ENCODE data around the gene NLRC5.
"Not testable (repeated sequence)": the region's sequence is repeated elsewhere in the genome, so short reads cannot be mapped to it uniquely, and the experiment has no call there.

Gene NLRC5

GRCh38 chr16:56980792-56981724 is 8.3 kb upstream of the NLRC5 start:
- DNase-seq (ENCODE audit: low read depth in 2 of 3, low spot score in 1 of 3) = no peak

- DNase-seq (ENCODE audit: low read depth in 2 of 3, low spot score in 1 of 3) = no peak
These were observed 7.6 kb upstream of the NLRC5 start for GRCh38 chr16:56981729-56982271.

- DNase-seq (ENCODE audit: low read depth in 2 of 3, low spot score in 1 of 3) = no peak
These were observed 6.7 kb upstream of the NLRC5 start for GRCh38 chr16:56982695-56983094.

GRCh38 chr16:56983211-56983751 is 6.1 kb upstream of the NLRC5 start:
- DNase-seq (ENCODE audit: low read depth in 2 of 3, low spot score in 1 of 3) = no peak

- no peak for DNase-seq (ENCODE audit: low read depth in 2 of 3, low spot score in 1 of 3)
These were observed 4.7 kb upstream of the NLRC5 start for GRCh38 chr16:56984639-56985038.

- no peak for DNase-seq (ENCODE audit: low read depth in 2 of 3, low spot score in 1 of 3)
These were observed 3.9 kb upstream of the NLRC5 start for GRCh38 chr16:56985288-56985961.

- no peak for DNase-seq (ENCODE audit: low read depth in 2 of 3, low spot score in 1 of 3)
These were observed 3.4 kb upstream of the NLRC5 start for GRCh38 chr16:56985962-56986360.

GRCh38 chr16:56986361-56986760 is 3.0 kb upstream of the NLRC5 start:
- DNase-seq (ENCODE audit: low read depth in 2 of 3, low spot score in 1 of 3) = no peak

GRCh38 chr16:56986908-56987307 is 2.4 kb upstream of the NLRC5 start:
- DNase-seq (ENCODE audit: low read depth in 2 of 3, low spot score in 1 of 3) = not testable (repeated sequence)

- no peak for DNase-seq (ENCODE audit: low read depth in 2 of 3, low spot score in 1 of 3)
These were observed 1.7 kb upstream of the NLRC5 start for GRCh38 chr16:56987692-56988091.

GRCh38 chr16:56988161-56988947 is 1.0 kb upstream of the NLRC5 start:
- DNase-seq (ENCODE audit: low read depth in 2 of 3, low spot score in 1 of 3) = no peak

GRCh38 chr16:56989988-56990387 is 631 bp downstream of the NLRC5 start:
- no peak for DNase-seq (ENCODE audit: low read depth in 2 of 3, low spot score in 1 of 3)

GRCh38 chr16:56990407-56991286 is 1.3 kb downstream of the NLRC5 start:
- no peak for DNase-seq (ENCODE audit: low read depth in 2 of 3, low spot score in 1 of 3)

GRCh38 chr16:56992431-56992830 is 3.1 kb downstream of the NLRC5 start:
- DNase-seq (ENCODE audit: low read depth in 2 of 3, low spot score in 1 of 3) = not testable (repeated sequence)

- DNase-seq (ENCODE audit: low read depth in 2 of 3, low spot score in 1 of 3) = no peak
These were observed 3.8 kb downstream of the NLRC5 start for GRCh38 chr16:56993204-56993603.

GRCh38 chr16:56994311-56994710 is 5.0 kb downstream of the NLRC5 start:
- DNase-seq (ENCODE audit: low read depth in 2 of 3, low spot score in 1 of 3) = no peak

GRCh38 chr16:56995136-56995805 is 5.9 kb downstream of the NLRC5 start:
- no peak for DNase-seq (ENCODE audit: low read depth in 2 of 3, low spot score in 1 of 3)

GRCh38 chr16:56997264-56997663 is 7.9 kb downstream of the NLRC5 start:
- DNase-seq (ENCODE audit: low read depth in 2 of 3, low spot score in 1 of 3) = no peak

GRCh38 chr16:56997931-56998330 is 8.6 kb downstream of the NLRC5 start:
- DNase-seq (ENCODE audit: low read depth in 2 of 3, low spot score in 1 of 3) = no peak

All from stimulated activated CD4-positive, alpha-beta T cell treated with anti-CD3 and anti-CD28 coated beads, Interleukin-12 subunit alpha, Interleukin-12 subunit beta, amount 100 ng/mL, for 48 hours (primary cell).